SH-SY5Y (cell line): ENCODE data around the gene SLC50A1.

Source experiments
- GATA2 ChIP-seq: IDR thresholded peaks from 2 replicates; pipeline ENCODE4 v1.6.1; 2011; ENCODE audit warnings: mild to moderate bottlenecking, low read depth, low read length
- GATA3 ChIP-seq: IDR thresholded peaks from 2 replicates; pipeline ENCODE4 v1.6.1; 2011; ENCODE audit warnings: low read depth, mild to moderate bottlenecking, low read length, moderate library complexity

GRCh38 chr1:155182052-155182550 is 46.4 kb downstream of the SLC50A1 start:
- TF ChIP-seq GATA3, result no peak
- TF ChIP-seq GATA2, result no peak
